Fibroblast of skin of abdomen (primary cell): ENCODE results near the gene FGFBP3. TPM values are rescaled to one million over a fixed set of nuclear protein-coding genes. Genes with fewer than 3 reads are reported as not detected.

Experiments used
- DNase-seq: peaks from one replicate; pipeline ENCODE4 v3.0.0-alpha.2; 2013
- polyA plus RNA-seq, 2 experiments: library from polyadenylated mRNA; unstranded; fragments of 120-200 nt; gene quantifications; one replicate each; pipeline ENCODE4 v1.2.1, GENCODE V29; 2013; ENCODE audit not compliant: insufficient read length in 2 of 2

Gene FGFBP3, protein sequence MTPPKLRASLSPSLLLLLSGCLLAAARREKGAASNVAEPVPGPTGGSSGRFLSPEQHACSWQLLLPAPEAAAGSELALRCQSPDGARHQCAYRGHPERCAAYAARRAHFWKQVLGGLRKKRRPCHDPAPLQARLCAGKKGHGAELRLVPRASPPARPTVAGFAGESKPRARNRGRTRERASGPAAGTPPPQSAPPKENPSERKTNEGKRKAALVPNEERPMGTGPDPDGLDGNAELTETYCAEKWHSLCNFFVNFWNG
- polyA plus RNA-seq (2013, experiment 1 of 2; ENCODE audit: insufficient read length), result 1.4 TPM
- 1.3 TPM for polyA plus RNA-seq (2013, experiment 2 of 2; ENCODE audit: insufficient read length)

DNA sequence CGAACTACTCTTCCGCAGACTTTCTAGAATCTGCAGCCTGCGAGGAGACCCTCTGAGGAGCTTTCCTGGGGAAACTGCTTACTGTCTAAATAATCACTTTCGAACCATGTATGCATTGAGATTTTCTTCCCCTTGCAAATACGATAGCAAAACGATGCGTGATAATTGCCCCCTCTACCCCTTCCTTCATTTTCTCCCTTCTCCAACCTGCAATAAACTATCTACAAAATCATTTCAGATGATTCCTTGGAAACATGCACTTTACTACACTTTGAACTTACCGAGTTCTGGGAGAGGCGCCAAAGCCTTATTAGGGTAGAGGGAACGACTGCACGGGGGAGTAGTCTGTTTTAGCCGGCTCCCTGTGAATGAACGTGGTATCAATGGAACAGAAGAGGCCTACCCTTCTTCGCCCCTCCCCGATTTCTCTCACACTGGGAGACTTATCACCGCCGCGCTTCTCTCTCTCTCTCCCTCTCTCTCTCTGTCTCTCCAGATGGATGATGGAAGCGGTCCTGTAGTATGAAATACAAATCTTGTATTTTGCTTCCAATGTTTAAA is at the start of gene FGFBP3:
FGFBP3 (minus strand) TSS at position 370 of the 561 bp plus-strand sequence. CDS start 517 bp downstream, outside the sequence.
- peak; percentile 48 for DNase-seq

DNA sequence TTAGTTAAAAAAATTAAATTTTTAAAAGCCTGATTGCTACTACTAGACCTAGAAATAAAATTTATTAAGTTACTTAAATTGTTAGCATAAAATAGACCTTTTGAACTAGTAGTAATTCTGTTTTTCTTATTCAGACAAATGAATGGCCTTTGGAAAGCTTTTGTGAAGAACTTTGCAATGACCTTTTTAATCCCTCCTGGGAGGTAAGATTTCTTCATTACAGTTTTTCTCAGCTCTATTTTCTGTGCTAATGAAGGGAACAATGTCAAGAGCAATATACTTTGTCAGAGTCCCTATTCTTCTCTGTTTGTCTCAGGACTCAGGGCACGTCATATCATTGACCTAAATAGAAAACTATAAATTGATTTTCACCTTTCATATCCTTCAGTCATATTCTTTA is 47.8 kb upstream of the FGFBP3 start:
- no peak for DNase-seq

DNA sequence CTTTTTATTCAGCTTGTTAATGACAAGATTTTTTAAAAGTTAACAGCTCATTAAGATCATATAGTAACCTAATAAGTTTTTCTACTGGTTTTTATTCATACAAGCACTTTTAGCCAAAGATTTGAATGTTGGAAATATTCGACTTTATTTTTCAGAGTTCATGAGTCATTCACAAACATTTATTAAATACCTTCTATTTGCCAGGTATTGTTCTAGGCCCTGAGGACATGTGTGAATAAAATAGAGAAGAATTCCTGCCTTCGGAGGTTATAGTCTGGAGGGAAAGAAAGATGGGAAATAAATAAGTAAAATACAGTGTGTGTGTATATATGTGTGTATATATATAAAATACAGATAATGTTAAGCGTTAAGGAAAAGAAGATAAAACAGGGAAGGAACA is 45.8 kb upstream of the FGFBP3 start:
- DNase-seq, result no peak

DNA sequence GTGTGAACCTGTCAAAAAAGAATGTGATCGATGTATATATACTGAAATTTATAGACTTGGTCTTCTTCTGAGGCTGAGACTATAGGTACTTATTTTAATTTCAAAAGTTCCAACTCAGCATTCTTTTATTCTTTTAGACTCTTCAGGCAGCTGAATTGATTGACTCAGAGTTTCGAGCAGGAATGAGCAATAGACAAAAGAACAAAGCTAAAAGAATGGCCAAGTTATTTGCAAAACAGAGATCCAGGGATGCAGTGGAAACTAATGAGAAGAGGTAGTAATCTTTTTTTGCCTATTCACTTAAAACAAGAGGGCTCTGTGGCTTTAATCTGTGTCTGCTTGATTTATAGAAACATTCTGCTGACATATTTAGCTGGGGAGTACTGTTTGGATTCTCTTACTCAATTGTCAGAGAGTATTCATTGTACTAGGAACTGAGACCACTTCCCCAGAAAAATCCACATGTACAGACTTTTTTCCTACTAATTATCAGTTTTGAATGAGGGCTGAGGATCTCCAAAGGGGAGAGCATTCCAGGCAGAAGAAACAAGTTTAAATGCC is 44.4 kb upstream of the FGFBP3 start:
- DNase-seq, result no peak

DNA sequence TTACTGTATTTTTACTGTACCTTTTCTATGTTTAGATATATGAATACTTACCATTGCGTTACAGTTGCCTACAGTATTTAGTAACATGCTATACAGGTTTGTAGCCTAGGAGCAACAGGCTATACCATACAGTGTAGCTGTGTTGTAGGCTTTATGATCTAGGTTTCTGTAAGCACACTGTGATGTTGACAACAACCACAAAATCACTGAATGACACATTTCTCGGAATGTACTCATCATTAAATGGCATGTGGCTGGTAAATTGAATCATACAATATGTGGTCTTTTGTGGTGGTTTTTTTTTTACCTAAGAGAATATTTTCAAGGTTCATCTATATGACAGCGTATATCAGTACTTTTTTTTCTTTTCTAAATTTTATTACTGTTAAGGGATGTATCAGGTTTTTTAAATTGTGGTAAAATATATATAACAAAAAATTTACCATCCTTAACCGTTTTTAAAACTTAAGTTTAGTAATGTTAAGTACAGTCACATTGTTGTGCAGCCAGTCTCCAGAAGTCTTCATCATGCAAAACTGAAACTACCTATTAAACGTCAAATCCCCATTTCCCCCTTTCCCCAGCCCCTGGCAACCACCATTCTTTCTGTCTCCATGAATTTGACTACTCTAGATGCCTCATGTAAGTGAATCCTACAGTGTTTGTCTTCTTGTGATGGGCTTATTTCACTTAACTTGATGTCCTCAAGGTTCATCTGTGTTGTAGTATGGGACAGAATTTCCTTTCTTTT is 35.8 kb upstream of the FGFBP3 start:
- DNase-seq, result peak; percentile 69

DNA sequence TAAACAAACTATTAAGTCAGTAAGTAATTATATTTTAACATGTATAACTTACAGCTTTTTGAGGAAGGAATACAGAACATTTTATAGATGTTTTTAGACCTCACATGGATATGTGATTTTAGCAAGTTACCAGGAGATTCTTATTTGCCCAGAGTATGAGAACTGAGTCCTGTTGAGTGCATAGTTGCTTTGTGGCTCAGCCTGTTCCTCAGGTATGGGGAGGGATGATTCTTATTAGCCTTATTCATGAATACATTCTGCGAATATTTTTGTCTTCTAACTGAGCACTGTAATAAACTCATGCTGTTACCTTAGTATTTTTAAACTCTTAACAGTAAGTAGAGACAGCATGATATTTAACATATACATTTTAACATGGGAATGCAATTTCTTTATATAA is 32.1 kb upstream of the FGFBP3 start:
- DNase-seq, result no peak

DNA sequence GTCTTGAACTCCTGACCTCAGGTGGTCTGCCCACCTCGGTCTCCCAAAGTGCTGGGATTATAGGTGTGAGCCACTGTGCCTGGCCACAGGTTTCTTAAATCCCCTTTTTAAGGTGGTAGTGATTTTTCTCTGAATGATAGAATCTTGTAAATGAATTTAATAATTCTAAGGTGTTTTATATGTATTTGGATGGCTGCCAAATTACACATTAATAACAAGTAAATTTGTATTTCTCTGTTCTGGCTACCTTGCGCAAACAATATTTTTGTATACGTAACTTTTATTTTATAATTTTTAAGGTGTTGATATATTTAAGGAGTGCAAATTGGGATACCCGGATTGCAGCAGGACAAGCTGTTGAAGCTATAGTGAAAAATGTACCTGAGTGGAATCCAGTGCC is 30.4 kb upstream of the FGFBP3 start:
- no peak for DNase-seq

DNA sequence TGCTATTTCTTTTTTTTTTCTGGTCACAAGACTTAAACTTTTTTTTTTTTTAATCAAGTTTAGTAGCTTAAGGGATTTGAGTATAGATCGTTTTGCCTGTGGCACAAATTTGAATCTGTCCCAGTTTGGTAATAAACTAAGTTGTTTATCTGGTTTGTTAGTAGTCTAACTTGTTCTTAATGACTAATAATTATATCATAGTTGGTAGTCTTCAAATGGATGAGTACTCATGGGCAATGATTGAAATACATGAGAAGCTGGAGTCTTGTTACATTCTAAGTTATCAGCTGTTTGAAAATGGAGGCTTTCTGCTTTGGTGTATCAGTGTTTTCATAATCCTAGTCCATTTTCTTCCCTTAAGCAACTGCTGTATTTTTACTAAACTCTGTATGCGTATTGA is 26.6 kb upstream of the FGFBP3 start:
- no peak for DNase-seq

DNA sequence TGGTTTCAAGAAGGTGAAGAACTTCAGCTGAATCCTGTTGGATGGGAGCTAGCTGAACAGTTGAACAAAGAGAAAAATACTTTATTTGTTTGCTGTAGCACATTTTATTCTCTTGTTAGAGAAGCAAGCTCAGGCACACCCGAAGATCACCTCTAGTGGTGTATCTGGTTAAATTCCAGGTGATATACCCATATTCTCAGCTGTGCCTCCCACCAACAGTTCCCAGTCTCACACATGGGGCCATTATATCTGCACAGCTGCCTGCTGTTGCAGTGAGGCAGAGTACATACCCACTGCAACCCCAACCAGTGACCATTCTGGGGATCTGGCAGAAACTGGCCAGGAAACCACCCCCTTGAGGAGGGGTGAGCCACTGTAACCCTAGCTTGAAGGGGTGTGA is 23.5 kb upstream of the FGFBP3 start:
- no peak for DNase-seq

DNA sequence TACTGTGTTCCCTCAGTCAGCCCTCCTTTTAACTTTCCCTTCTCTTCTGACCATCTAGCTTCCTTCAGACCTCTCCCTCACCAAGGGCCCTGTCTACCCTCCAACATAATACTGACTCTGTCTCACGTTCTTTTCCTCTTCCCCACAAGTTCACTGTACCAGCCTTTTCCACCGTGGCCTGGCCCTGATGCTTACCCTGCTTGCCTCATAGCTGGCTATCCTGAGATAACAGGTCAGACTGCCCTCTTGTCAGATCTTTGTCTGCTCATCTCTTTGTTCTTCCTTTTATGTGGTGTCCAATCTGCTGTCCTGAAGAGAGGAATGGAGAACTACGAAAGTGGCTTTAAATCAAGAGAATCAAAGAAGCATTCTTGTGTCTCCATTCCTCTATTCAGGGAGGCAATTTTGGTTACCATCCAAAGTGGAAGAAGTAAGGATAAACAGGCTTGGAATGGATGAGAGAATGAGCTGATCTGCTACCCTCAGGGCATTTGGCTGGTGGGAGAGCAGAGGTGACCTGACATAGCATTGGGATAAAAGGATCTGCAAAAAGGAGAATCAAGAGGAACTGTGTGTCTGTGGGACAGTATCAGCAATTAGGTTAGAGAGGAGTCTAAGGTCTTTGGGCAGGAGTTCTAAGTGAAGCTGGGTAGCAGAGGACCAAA is 22.4 kb upstream of the FGFBP3 start:
- DNase-seq, result no peak

DNA sequence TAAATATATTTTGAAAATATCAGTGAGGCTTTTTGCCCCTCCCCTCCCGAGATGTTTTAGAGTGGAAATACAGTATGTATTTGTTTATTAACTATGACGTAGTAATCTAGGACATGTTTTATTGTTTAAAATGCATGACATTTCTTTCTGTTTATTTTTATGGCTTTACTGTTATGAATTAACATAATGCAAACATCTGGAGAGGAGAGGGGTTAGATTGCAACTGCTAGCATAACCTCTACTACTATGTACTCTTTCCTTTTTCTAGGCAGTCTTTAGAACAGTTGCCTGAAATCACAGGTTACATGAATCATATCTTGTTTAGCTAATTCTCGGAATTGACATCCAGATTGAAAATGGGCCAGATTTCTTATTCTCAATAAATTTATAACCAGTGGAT is 21.7 kb upstream of the FGFBP3 start:
- no peak for DNase-seq

DNA sequence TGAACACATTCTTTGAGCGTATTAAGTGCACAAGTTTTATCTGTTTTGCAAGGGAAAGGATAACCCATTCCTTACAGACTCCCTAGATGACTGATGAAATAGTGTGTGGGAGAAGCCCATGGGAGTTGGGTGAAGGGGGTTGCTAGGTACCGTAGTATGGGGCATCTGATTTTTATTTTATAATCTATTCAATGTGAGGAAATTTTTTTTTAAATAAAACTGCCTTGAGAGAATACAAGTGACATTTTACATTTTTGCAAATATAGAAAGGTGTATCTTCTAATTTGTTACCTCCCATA is 15.7 kb upstream of the FGFBP3 start:
- DNase-seq, result no peak

DNA sequence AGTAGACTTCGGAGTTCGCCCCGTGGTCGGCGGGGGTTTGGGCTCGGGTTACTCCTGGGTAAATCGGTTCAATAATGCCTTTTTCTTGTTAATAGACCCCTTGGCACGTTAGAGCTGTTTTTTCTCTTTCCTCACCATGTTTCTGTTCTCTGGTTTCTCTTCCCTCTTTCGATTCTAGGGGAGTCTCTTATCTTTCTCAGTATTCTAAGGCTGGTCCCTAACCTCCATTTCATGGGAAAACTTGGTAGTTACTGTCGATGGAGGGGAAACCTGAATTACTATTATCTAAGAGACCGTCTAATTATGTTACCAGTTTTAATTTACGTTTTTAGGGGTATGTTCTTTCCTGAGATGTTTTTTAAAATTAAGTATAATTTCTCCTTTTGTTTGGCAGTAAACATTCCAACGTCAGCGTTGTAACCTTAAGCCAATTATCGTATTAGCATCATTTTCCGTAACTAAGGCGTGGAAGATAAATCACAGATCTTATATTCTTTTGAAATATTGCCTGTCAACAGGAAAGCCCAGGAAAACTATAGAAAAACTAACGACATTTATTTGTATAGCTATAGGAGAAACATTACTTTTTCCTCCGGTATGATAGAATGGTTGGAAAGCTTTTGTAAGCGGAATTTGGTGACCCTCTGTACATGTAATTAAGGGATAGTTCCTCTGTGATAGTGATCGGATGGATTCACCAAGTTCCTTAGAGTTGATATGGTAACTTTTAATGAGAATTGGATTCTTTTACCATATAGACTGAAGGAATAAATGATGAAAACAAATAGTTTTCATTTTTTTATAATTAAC is 15.1 kb upstream of the FGFBP3 start:
- DNase-seq, result no peak

DNA sequence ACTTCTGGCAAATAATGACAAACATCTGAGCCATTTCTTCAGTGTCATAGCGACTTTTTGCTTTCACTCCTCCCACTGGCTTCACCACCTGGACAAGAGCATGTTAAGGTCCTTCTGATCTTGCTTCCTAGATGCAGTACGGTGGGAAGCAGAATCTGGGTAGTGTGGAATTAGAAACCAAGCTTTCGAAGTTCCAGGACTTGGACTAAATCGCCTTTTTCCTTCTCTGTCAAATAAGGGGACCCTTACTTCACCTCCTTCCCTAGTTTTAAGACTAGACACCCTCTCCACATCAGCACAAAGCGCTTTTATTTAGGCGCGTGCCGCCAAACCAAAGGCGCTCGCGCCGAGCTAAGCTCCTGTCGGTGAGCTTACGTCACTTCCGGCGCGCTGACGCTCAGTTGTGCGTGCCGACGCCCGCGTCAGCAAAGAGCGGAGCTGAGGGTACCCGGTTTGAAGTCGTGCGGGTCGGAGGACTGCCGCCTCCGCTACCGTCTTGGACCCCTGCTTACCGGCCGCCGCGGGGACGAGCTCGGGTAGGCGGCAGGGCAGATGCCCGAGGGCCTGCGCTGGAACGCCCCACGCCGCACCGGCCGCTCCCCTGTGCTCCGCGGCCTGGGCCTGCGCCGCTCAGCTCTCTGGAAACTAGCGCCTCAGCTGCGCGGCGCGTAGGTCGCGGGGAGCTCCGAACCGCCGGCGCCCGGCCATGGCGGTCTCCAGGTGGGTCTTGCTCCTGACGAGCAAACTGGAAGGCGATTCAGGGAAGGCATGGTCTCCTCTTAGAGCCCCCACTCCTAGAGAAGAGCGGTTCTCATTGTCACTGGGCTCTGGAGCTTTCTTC is 14.3 kb upstream of the FGFBP3 start, which contains the start of gene BTAF1:
BTAF1 (plus strand) TSS at position 400 of the 841 bp plus-strand sequence; CDS start at position 707, 307 bp downstream.
- DNase-seq, result peak; percentile 93

DNA sequence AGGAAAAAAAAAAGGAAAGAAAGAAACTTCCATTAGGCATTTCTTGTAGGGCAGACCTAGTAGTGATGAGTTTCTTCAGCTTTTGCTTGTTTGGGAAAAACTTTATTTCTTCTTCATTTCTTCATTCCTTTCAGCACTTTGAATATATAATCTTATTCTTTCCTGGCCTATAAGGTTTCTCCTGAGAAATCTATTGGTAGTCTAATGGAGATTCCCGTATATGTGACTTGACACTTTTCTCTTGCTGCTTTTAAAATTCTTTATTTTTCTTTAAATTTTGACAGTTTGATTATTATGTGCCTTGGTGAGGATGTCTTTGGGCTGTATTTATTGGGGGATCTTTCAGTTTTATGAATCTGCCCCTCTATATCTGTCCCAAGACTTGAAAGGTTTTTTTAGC is 10.4 kb upstream of the FGFBP3 start:
- no peak for DNase-seq

DNA sequence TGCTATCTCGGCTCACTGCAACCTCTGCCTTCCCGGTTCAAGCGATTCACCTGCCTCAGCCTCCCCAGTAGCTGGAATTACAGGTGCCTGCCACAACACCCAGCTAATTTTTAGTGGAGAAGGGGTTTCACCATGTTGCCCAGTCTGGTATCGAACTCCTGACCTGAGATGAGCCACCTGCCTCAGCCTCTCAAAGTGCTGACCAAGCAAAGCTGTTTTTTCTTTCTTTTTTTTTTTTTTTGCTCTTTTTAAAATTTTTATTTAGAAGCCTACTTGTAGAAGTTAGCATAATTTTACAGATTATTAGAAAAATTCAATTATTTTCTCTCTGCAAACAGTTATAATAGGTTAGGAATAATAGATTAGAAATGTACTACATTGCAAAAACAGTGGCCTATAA is 1.2 kb upstream of the FGFBP3 start:
- no peak for DNase-seq

DNA sequence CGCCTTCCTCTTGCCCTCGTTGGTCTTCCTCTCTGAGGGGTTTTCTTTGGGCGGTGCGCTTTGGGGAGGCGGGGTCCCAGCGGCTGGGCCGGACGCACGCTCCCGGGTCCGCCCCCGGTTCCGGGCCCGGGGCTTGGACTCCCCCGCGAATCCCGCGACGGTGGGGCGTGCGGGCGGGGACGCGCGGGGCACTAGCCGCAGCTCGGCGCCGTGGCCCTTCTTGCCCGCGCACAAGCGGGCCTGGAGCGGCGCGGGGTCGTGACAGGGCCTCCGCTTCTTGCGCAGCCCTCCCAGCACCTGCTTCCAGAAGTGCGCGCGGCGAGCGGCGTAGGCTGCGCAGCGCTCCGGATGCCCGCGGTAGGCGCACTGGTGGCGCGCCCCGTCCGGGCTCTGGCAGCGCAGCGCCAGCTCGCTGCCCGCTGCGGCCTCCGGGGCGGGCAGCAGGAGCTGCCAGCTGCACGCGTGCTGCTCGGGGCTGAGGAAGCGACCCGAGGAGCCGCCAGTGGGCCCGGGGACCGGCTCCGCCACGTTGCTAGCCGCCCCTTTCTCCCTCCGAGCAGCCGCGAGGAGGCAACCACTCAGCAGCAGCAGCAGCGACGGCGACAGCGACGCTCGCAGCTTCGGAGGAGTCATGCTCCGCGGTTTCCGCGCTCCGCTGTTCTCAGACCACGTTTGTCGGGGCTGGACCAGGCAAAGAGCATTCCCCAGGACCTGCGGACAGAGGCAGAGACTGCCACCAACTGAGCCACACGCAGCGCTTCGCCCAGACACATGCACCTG is 759 bp downstream of the FGFBP3 start:
- DNase-seq, result peak; percentile 72

DNA sequence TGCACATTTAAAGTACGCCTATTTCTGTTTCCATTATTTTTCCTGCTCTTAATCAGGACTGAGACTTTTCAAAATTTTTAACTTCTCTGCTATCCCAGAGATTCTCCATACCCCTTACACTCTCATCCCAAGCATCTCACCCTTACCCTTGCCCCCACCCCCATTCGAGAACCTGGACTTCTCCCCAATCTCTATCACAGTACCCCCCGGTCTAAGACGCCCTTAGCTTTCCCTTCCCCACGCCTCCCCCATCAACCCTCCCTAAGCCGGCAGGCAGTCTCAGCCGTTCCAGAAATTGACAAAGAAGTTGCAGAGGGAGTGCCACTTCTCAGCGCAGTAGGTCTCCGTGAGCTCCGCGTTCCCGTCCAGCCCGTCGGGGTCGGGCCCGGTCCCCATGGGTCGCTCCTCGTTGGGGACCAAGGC is 1.4 kb downstream of the FGFBP3 start:
- DNase-seq, result no peak

DNA sequence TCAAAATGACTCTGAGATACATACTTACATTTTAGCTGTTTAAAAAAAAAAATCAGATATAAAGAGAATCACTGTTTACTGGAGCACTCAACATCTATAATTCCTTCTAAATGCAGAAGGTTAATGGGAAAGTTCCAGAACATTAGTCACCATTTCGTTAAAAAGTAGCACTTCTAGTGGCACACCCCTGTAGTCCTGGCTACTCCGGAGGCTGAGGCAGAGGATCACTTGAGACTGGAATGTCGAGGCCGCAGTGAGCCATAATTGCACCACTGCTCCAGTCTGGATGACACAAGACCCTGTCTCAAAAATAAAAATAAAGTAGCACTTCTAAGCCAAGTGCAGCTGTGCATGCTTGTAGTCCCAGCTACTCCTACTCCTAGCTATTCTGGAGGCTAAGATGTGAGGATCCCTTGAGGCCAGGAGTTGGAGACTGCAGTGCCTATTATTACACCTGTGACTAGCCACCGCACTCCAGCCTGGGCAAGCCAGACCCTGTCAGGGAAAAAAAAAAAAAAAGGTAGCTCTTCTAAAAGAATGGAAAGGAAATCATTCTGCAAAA is 2.2 kb downstream of the FGFBP3 start:
- DNase-seq, result no peak
